Fibroblast of skin of back (primary cell): ENCODE measurements around the gene RBFOX2. TPM values are rescaled to one million over a fixed set of nuclear protein-coding genes. Genes with fewer than 3 reads are reported as not detected.
"Not testable (repeated sequence)": the region's sequence is repeated elsewhere in the genome, so short reads cannot be mapped to it uniquely, and the experiment has no call there.

Experiments used
- DNase-seq: peaks from one replicate; pipeline ENCODE4 v3.0.0-alpha.2; 2013
- polyA plus RNA-seq, 2 experiments: library from polyadenylated mRNA; unstranded; fragments of 120-200 nt; gene quantifications; one replicate each; pipeline ENCODE4 v1.2.1, GENCODE V29; 2013; ENCODE audit not compliant: insufficient read length in 2 of 2

The RBFOX2 gene
- 148 TPM for polyA plus RNA-seq (2013, experiment 1 of 2; ENCODE audit: insufficient read length)
- polyA plus RNA-seq (2013, experiment 2 of 2; ENCODE audit: insufficient read length) = 137 TPM

- DNase-seq = peak; percentile 98
Observed at GRCh38 chr22:36028646-36029405, at the start of gene RBFOX2. RBFOX2 (minus strand) TSS chr22:36028824; CDS start chr22:36028425, 399 bp downstream.

- DNase-seq = peak; percentile 61
Observed at GRCh38 chr22:36077271-36077670, 48.6 kb upstream of the RBFOX2 start.

GRCh38 chr22:36075724-36076123 is 47.1 kb upstream of the RBFOX2 start:
- no peak for DNase-seq

- no peak for DNase-seq
Observed at GRCh38 chr22:36075230-36075629, 46.6 kb upstream of the RBFOX2 start.

GRCh38 chr22:36073476-36073875 is 44.9 kb upstream of the RBFOX2 start:
- peak; percentile 41 for DNase-seq

GRCh38 chr22:36070645-36071044 is 42.0 kb upstream of the RBFOX2 start:
- not testable (repeated sequence) for DNase-seq

- no peak for DNase-seq
Observed at GRCh38 chr22:36069368-36069767, 40.7 kb upstream of the RBFOX2 start.

GRCh38 chr22:36068776-36069344 is 40.2 kb upstream of the RBFOX2 start:
- no peak for DNase-seq

- no peak for DNase-seq
Observed at GRCh38 chr22:36067235-36067558, 38.6 kb upstream of the RBFOX2 start.

GRCh38 chr22:36065775-36066544 is 37.3 kb upstream of the RBFOX2 start:
- peak; percentile 98 for DNase-seq

GRCh38 chr22:36065462-36065774 is 36.8 kb upstream of the RBFOX2 start:
- DNase-seq = no peak

- no peak for DNase-seq
Observed at GRCh38 chr22:36064358-36064757, 35.7 kb upstream of the RBFOX2 start.

GRCh38 chr22:36056980-36057379 is 28.4 kb upstream of the RBFOX2 start:
- DNase-seq = peak; percentile 86

- peak; percentile 85 for DNase-seq
Observed at GRCh38 chr22:36055376-36056295, 27.0 kb upstream of the RBFOX2 start.

- DNase-seq = not testable (repeated sequence)
Observed at GRCh38 chr22:36054446-36054845, 25.8 kb upstream of the RBFOX2 start.

- no peak for DNase-seq
Observed at GRCh38 chr22:36053242-36054147, 24.9 kb upstream of the RBFOX2 start.

- DNase-seq = peak; percentile 92
Observed at GRCh38 chr22:36052505-36052941, 23.9 kb upstream of the RBFOX2 start.

GRCh38 chr22:36049678-36049997 is 21.0 kb upstream of the RBFOX2 start:
- no peak for DNase-seq

- DNase-seq = peak; percentile 55
Observed at GRCh38 chr22:36048911-36049677, 20.5 kb upstream of the RBFOX2 start.

GRCh38 chr22:36044517-36044916 is 15.9 kb upstream of the RBFOX2 start:
- not testable (repeated sequence) for DNase-seq

GRCh38 chr22:36042240-36042639 is 13.6 kb upstream of the RBFOX2 start:
- no peak for DNase-seq
